GM03348 (cell line): Measurements from ENCODE around the gene DHX29.
A peak's percentile ranks its signal among the peaks of the same experiment; 100 is the strongest.

Experiments used
- DNase-seq: peaks from one replicate; pipeline ENCODE4 v3.0.0; 2012; ENCODE audit warnings: low spot score

DHX29 gene

GRCh38 chr5:55313870-55314617, 6.5 kb upstream of the DHX29 start:
- no peak for DNase-seq

DNA sequence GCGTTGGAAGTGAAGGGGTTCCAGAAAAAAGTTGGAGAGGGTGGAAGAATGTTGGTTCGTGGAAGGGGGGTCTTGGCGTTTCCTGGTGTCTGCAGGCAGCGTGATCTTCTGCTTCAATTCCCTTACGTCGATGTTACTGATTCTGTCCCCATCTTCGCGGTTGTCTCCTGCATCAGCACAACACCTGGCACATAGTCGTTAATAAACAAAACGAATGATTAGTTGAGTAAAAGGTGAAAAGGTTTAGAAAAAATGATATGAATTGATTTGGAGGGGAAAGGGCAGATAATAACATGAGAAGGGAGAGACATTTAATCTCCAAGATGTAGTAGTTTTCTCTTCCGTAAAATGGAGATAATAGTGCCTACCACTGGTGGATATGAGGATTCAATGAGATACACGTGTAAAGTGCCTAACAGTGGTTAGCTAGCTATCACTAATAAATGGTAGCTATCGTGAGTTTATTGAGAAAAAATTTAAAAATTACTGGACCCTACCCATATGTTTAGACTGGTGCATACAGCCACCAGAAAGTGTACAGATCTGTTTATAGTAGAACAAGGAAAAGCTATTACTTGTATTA, 851 bp upstream of the DHX29 start:
- DNase-seq, result peak; percentile 25

GRCh38 chr5:55306641-55307382, 682 bp downstream of the DHX29 start:
- peak; percentile 8 for DNase-seq

- DNase-seq, result no peak
Observed at GRCh38 chr5:55305345-55305744, 2.1 kb downstream of the DHX29 start.

DNA sequence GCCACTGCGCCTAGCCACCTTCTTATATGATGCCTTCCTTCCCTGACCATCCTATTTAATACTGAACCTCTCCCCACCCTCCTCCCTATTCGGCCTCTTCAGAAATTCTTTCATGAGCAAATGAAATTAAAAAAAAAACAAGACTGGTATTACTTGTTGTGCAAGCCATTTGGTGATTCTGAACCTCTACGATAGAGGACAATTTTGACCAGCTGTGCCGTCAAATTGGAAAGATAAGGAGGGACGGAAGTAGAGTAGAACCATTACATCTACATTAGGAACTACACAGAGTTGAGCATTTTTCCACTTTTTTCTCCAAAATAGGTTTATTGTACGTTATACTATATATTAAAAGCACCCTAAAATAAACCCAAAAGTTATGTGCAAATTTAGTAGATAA, 2.9 kb downstream of the DHX29 start:
- DNase-seq, result no peak

DNA sequence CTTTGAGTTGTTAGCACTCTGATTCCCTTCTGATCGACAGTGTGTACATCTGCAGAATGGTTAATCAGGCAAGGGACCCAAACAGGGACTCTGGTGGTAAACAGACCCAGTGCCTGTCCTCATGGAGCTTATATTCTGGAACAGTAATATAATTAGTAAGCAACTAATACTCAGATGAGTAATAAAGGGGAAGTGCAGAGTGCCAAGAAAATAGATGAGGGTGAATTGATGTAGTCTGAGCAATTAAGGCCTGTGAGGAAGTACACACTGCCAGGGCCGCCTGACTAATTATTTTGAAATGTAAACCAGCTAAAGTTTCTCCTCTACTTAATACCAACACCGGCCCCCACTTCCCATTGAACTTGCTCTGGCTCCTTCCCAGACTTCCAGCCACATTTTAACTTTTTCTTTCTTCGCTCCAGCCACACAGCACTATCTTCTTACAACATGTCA, 4.2 kb downstream of the DHX29 start:
- peak; percentile 87 for DNase-seq

GRCh38 chr5:55300890-55301289, 6.6 kb downstream of the DHX29 start:
- DNase-seq, result no peak

DNA sequence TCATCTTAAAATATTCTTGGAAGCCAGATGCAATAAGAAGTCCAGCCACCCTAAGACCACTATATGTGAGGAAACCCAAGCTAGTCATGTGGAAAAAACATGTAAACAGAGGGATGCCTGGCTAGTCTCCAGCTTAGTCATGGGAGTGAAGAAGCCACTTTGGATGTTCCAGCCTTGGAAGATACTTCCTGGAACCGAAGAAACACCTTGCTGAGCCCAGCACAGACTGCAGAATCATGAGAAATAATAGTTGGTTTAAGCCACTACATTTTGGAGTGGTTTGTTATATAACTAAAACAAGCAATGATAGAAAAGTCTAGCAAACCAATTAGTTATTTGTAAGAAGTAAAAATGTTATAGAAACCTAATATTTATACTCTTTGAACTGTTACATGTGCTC, 12.6 kb downstream of the DHX29 start:
- DNase-seq, result no peak

- no peak for DNase-seq
Observed at GRCh38 chr5:55290991-55291390, 16.5 kb downstream of the DHX29 start.

DNA sequence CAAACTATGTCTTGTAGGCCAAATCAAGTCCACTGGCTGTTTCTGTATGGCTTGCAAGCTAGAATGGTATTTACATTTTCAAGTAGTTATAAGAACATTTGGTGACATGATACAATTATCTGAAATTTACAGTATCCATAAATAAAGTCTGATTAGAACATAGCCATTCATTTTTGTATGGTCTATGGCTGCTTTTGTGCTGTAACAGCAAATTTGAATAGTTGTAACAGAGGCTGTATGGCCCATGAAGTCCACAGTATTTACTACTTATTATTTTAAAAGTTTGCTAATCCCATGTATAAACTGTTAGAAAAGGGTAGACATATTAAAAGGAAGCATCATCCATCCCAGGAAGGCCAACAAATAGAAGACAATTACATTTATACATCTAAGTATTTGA, 17.7 kb downstream of the DHX29 start:
- DNase-seq, result no peak

DNA sequence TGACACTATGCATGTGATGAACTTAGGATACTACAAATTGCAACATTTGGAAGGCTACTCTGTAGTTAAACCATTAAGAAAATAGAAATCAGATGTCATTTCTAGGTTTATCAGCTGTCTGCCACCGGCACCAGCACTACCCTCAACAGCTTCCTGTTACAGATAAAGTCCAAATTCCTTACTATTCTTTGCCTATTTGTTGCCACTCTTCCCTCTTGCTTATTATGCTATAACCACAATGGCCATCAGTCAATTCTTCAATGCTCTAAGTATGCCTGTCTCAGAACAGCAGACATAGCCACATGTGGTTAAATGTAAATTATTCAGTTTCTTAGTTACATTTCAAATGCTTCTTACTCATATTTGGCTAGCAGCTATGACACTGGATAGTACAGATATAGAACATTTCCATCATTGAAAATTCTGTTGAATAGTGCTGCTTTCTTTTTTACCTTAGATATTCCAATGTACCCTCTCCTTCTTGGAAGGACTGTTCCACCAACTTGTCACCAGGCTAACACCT, 21.0 kb downstream of the DHX29 start:
- DNase-seq, result no peak

DNA sequence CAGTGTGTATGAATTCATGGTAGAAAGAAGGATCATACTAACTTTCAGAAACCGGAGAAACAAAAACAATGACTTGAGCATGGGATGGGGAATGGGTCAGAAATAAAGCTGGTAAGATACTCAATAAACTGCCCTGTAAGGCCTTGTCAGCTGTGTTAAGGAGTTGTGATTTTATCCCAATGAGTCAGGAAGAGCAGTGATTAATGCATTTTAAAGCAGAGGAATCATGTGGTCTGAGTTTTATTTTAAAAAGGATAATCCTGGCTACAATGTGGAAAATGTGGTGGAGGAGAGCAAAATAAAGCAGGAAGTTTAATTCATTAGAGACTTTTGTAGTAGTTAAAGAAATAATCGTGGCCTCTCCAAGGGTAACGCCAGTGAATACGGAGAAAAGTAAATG, 28.7 kb downstream of the DHX29 start:
- peak; percentile 28 for DNase-seq

- DNase-seq, result peak; percentile 3
Observed at GRCh38 chr5:55276771-55277170, 30.7 kb downstream of the DHX29 start.

DNA sequence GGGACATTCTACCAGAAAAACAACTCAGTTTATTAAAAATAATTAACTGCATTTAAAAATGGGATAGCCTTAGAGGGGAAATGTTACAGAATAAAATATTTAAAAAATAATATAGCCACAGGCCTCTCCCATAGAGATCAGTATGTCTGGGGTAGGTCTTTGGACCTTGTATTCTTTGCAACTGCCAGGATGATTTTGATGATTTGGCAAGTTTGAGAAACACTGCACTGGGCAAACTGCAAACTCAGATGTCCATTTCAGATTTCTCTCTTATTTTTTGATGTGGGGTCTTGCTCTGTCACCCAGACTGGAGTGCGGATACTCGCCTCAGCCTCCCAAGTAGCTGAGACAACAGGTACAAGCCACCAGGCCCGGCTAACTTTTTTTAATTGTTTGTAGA, 49.2 kb downstream of the DHX29 start:
- no peak for DNase-seq

- DNase-seq, result no peak
Observed at GRCh38 chr5:55254802-55255201, 52.7 kb downstream of the DHX29 start.

DNA sequence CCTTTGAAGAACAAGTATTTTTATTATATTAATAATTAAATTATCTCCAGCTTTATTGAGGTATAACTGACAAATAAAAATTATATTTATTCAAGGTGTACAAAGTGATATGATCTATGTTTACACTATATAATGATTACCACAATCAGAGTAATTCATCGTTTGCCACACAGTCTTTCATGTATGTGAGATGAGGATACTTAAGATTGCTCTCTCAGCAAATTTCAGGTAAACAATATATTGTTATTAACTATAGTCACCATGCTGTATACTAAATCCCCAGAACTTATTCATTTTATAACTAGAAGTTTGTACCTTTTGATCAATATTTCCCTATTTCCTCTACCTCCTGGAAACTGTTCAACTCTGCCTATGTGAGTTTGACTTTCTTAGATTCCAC, 57.4 kb downstream of the DHX29 start:
- DNase-seq, result no peak

DNA sequence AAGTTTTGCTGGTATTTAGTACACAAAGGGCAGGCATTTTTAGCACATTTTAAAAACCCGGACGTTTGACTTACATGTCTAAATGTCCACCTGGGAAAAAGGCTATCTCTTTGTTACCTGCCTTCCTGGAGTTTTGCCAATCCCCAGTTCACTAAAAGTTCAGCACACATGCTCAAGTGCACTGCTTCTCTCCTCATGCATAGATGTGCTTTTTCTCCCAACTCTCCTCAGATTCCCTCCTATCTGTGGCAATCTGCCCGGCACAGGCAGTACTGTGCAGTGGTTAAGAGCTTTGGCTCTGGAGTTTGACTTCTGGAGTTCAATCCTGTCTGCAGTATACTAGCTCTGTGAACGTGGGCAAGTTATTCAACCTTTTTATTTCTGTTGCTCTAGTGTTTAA, 65.7 kb downstream of the DHX29 start:
- DNase-seq, result no peak

GRCh38 chr5:55236800-55237199, 70.7 kb downstream of the DHX29 start:
- no peak for DNase-seq

GRCh38 chr5:55234121-55234700, 73.3 kb downstream of the DHX29 start:
- peak; percentile 51 for DNase-seq

GRCh38 chr5:55232985-55233928, 74.2 kb downstream of the DHX29 start, which contains the start of gene CCNO:
TSS of gene CCNO (minus strand) at chr5:55233608. CDS start at chr5:55233523, 85 bp downstream.
- peak; percentile 93 for DNase-seq

GRCh38 chr5:55232271-55232984, 75.1 kb downstream of the DHX29 start:
- no peak for DNase-seq
